HG03442 (cell line): Measurements from ENCODE around the gene TSC2.

Experiments used
- ATAC-seq: cut with Tn5 transposase; IDR thresholded peaks from one replicate; pipeline ENCODE4 v1.9.1; 2021; ENCODE audit warnings: mild to moderate bottlenecking, moderate library complexity; ENCODE audit not compliant: unreplicated experiment

The TSC2 gene

DNA sequence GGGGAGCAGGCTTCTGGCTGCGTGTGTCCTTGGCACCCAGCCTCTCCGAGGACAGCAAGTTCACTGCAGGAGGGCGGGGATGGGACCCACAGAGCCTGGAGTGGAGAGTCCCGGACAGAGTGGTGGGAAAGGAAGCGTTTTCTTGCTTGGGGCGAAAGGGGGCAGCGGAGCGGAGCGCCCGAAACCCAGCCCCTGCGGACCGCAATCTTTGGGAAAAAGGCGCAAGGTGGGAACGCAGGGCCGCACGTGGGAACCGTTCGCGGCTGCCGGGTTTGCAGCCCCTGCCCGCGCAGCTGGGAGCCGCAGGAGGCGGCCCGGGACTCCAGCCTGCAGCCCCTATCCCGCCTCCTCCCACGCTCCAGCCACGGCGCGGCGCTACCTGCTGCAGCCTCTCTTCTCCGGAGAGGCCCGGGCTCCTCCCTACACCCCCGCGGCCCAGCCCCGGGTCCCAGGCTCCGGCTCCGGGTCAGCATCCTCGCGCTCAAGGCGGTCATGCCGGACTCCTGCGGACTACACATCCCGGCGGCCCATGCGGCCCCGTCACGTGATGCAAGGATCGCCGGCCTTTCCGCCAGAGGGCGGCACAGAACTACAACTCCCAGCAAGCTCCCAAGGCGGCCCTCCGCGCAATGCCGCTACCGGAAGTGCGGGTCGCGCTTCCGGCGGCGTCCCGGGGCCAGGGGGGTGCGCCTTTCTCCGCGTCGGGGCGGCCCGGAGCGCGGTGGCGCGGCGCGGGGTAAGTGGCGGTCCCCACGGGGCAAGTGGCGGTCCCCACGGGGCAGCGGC lies at the start of gene TSC2, which contains the start of gene NTHL1:
TSC2 (plus strand) TSS at position 656 of the 786 bp plus-strand sequence. CDS start 631 bp downstream, outside the sequence.
NTHL1 (minus strand) TSS at position 505 of the 786 bp plus-strand sequence; CDS start at position 494, 11 bp downstream.
- ATAC-seq, result peak; percentile 88

DNA sequence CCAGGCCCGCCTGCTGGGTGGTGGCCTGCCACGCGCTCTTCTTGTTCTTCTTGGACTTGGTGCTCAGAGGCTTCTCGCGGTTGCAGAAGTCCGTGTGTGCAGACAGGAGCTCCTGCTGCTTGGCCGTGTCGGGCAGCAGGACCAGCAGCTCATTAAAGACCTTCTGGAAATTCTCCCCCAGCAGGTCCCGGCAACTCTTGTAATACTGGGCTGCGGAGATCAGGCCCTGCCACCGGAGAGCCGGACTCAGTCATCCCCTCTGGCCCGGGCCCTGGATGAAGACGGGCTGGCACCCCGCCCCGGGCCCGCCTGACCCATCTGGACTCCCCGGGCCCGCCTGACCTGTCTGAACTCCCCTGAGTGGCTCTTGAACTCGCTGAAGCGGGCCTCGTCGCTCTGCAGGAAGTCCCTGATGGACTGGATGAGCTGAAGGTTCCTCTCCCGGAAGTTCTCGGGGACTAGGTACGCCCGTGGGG lies 49.4 kb upstream of the TSC2 start:
- no peak for ATAC-seq

- ATAC-seq, result no peak
Measured at GRCh38 chr16:1998852-1999801, 48.7 kb upstream of the TSC2 start.

GRCh38 chr16:1999866-2000514 lies 47.8 kb upstream of the TSC2 start:
- ATAC-seq, result no peak

GRCh38 chr16:2001035-2001434 lies 46.8 kb upstream of the TSC2 start:
- ATAC-seq, result no peak

GRCh38 chr16:2001456-2002355 lies 46.1 kb upstream of the TSC2 start:
- ATAC-seq, result no peak

- ATAC-seq, result no peak
Measured at GRCh38 chr16:2002406-2003230, 45.2 kb upstream of the TSC2 start.

DNA sequence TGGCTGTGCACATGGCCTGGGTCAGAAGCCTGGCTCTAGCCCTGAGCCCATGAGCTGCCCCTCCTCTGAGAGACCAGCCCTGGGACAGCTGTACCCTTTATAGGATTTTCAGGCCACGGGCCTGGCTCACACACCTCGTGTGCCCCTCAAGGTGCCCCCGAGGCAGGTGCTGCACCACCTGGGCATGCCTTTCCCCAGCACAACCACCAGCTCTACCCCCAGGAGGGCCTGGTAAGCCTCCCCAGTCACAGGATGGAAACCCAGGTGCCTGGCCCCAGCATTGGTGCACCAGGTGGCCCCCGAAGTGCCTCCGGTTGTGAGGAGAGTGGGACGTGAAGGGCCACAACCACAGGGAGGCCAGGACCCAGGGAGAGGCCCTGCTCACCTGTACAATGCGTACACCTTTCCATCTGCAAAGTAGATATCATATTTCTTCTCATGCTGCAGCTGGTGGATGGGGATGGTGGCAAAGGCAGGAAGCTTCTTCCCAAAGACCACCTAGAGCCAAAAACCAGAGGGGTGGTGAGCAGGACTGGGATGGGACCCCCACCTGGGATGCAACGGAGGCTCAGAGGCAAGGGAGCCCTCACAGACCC lies 44.5 kb upstream of the TSC2 start:
- no peak for ATAC-seq

DNA sequence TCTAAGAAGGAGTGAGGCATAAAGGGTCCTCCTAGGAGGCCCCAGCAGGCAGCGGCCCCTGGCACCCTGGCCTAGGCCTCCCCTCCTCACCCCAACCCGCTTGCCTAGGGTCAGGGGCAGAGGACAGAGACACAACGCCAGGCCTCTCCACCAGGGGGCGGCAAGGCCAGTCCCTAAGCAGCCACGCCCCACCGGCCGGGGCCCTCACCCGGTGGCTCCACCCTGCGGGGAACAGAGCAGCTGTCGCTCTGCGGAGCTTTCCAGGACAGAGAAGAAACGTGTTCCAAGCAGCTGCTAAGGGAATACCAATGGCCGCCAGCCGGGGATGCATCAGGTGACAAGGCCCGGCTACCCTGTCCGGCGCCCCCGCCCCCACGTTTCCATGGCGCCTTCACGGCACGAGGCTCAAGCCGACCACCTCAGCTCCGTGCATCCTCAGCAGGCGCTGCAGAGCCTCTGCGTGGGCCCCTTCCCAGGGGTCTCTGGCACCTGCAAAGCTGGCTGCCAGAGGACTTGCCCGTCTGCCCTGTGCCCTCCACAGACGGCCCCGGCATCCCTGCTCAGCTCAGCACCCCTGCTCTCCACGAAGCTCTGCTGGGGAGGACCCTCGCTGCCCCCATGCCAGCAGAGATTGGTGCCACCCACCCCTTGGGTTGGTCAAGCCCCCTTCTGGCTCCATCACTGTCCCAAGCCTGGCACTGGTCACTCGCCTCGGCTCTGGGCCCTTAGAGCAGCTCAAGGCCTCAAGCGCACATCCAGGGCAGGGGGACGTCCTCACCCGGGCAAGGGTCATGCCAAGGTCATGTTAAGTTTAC lies 43.8 kb upstream of the TSC2 start:
- peak; percentile 70 for ATAC-seq

- ATAC-seq, result no peak
Measured at GRCh38 chr16:2004795-2005517, 42.8 kb upstream of the TSC2 start.

DNA sequence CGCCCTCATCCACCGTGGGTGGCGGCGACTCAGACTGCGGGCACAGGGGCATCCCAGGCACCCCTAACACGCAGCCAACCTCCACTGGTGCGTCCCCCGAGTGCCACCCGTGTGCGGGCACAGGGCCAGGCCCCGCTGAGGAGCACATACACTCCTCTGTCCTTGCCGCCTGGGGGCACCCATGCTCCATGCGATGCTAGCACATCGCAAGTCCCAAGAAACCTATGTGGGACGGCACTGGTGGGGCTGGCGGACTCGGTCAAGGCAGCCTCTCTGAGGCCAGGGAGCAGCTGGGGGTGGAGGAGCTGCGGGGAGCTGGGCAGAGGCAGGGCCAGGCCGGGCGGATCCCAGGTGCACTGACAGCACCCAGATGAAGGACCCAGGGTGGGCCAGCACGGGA lies 42.1 kb upstream of the TSC2 start:
- no peak for ATAC-seq

- no peak for ATAC-seq
Measured at GRCh38 chr16:2006317-2006716, 41.5 kb upstream of the TSC2 start.

DNA sequence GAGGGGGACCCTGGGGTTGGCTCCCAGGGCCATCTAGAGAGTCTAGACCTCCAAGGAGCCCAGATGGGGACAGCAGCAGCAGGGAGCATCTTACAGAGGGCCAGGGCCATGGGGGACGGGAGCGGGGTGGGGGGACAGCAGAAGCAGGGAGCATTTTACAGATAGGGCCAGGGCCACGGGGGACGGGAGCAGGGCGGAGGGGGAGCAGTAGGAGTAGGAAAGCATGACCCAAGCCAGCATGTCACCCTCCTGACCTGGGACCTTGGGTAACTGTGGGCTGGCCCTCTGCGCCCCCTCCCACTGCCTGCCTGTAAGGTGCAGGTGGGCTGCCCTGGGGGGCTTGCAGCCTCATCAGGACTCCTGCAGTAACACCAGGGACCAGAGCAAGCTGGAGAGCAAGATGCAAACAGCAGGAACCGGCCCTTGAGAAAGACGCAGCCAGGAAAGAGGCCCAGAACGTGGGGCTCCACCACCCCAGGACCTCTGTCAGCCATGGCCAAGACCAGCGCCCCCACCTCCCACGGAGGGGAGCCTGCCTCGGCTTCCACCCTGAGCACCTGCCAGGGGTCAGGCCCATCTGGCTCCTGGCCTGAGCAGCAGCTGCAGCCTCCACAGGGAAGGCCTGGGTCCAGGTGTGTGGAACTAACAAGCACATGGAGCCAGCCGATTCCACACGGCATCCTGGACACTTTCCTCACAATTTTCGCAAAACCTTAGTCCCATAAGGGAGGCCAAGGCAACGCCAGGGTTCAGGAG lies 40.5 kb upstream of the TSC2 start:
- ATAC-seq, result no peak

DNA sequence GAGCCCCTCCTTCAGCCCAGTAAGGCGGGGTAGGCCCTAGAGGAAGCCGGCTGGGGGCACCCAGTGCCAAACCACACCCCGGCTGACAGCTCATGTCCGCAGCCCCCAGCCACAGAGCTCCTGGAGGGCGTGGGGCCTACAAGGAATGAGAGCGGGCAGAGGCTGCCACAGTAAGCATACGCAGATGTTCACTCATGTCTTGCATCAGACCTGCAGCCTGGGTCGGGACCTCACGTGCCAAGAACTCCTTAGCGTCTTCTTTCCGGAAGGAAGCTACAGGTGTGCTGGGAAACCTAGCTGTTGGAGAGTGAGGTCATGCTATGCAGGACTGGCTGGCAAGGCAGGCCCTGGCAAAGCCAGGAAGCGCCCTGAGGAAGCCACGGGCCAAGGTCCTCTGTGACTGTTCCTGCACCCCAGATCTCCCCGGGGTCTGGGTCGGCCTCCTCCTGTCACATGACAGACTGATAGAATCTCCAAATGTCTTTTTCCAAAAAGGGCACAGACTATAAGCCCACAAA lies 39.7 kb upstream of the TSC2 start:
- ATAC-seq, result no peak

DNA sequence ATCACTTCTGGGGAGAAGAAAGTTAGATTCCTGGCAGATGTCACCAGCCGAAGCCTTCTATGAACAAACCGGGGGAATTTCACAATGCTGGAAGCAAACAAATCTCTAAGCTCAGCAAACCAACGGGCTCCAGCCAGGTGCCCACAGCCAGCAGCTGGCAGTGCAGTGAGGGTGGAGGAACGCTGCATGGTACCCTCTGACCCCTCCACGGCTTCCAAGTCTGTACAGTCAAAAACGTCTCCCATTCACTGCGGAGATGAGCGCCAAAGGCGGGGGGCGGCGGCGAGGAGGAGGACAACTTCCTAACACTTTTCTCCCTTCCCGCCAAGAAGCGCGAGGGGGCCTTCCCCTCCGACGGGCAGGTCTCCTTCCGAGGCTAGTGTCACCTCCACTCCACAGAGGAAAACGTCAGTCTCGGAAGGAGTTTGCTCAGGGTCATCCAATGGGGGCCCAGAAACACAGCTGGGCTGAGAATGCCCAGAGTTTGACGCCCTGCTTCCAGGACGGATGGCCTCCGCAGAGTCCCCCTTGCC lies 39.1 kb upstream of the TSC2 start:
- ATAC-seq, result no peak

DNA sequence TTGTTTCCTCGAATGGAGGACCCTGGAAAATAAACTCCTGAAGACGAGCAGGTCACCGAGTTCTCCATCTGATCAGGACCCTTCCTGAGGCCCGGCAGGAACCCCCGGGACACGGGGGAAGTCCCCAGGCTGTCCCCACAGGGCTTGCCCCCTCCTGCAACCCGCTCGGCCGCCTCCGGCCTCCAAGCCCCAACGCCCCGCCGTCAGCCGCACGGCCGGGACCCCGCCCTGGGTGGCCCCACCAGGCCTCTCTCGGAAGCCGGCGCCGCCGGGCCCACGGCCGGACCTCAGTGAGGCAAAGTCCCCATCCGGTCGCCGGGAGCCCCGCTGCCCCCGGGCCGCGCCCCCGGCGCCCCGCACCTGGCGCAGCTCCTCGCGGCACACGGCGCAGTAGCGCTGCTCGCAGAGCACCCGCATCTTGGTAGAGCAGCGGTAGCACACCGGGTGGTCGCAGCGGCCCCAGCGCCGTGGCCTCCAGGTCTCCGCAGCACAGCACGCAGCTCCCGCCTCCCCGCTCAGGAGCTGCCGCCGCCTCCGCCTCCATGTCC lies 38.5 kb upstream of the TSC2 start:
- peak; percentile 28 for ATAC-seq
